Measurements from ENCODE around the gene PNPLA2. TPM values are rescaled to one million over a fixed set of nuclear protein-coding genes. Genes with fewer than 3 reads are reported as not detected.

Gene PNPLA2
- total RNA-seq, 1 experiment from 2014 or later: 66.5 TPM

DNA sequence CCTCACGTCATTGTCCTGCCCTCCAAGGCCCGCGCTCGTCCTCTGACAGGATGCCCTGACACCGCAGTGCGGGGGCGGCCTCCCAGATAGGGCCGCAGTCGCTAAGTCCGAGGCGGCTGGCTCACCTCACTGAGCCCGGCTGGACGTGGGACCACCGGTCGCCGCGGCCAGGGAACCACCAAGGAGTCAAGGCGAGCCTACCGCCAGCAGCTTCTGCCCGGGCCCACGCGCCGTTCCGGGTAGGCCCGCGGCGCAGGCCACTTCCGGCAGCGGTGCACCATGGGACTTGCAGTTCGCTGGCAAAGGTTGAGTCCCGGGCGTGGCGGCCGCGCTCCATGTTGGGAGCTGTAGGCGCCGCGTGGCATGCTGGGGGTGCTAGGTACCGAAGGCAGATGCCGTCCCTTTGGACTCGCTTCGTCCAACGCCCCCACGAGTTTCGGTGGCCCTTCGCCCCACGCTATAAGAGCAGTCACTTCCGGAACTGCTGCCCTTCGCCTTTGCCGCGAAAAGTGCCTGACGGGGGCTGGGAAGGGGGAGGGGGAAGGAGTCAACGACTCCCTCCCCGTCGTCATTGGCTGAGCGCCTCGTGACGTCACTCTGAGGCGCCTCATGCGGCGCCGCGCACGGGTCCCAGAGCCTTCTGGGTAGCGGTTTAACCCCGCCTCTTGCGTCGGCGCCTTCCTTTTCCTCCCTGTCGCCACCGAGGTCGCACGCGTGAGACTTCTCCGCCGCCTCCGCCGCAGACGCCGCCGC, 9.3 kb upstream of the PNPLA2 start, which contains the start of gene RPLP2 (continued):
- TF ChIP-seq ZNF317 (CRISPR knock-in tag; IDR thresholded peaks at IDR 0.05; ENCODE audit: borderline replicate concordance, low read depth) (no peak), ATF1 (CRISPR knock-in tag; IDR thresholded peaks at IDR 0.05) (no peak; the same call in 1 of the 2 replicates), ZNF671 (CRISPR knock-in tag; IDR thresholded peaks at IDR 0.05) (no peak), GABPB1 (CRISPR knock-in tag; IDR thresholded peaks at IDR 0.05) (peak; percentile 90), TP53 (CRISPR knock-in tag; IDR thresholded peaks at IDR 0.05) (no peak), JAZF1 (CRISPR knock-in tag; IDR thresholded peaks at IDR 0.05) (no peak), CREB1 (CRISPR knock-in tag; IDR thresholded peaks at IDR 0.05) (peak; percentile 57), SMAD4 (CRISPR knock-in tag; IDR thresholded peaks at IDR 0.05) (no peak), ZNF532 (CRISPR knock-in tag; IDR thresholded peaks at IDR 0.05; ENCODE audit: borderline replicate concordance) (no peak), SOX15 (CRISPR knock-in tag; IDR thresholded peaks at IDR 0.05) (no peak), HMGXB4 (CRISPR knock-in tag; IDR thresholded peaks at IDR 0.05) (peak; percentile 47; the same call in 1 of the 2 replicates), HMGA2 (CRISPR knock-in tag; IDR thresholded peaks at IDR 0.05) (no peak), FOXP1 (CRISPR knock-in tag; IDR thresholded peaks at IDR 0.05; ENCODE audit: borderline replicate concordance) (peak; percentile 90), ZNF396 (CRISPR knock-in tag; IDR thresholded peaks at IDR 0.05; ENCODE audit: borderline replicate concordance) (no peak), ZNF512 (CRISPR knock-in tag; IDR thresholded peaks at IDR 0.05; ENCODE audit: borderline replicate concordance) (no peak), EMX1 (CRISPR knock-in tag; IDR thresholded peaks at IDR 0.05) (no peak)
- TF ChIP-seq, protein P1, sequence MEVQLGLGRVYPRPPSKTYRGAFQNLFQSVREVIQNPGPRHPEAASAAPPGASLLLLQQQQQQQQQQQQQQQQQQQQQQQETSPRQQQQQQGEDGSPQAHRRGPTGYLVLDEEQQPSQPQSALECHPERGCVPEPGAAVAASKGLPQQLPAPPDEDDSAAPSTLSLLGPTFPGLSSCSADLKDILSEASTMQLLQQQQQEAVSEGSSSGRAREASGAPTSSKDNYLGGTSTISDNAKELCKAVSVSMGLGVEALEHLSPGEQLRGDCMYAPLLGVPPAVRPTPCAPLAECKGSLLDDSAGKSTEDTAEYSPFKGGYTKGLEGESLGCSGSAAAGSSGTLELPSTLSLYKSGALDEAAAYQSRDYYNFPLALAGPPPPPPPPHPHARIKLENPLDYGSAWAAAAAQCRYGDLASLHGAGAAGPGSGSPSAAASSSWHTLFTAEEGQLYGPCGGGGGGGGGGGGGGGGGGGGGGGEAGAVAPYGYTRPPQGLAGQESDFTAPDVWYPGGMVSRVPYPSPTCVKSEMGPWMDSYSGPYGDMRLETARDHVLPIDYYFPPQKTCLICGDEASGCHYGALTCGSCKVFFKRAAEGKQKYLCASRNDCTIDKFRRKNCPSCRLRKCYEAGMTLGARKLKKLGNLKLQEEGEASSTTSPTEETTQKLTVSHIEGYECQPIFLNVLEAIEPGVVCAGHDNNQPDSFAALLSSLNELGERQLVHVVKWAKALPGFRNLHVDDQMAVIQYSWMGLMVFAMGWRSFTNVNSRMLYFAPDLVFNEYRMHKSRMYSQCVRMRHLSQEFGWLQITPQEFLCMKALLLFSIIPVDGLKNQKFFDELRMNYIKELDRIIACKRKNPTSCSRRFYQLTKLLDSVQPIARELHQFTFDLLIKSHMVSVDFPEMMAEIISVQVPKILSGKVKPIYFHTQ (CRISPR knock-in tag; IDR thresholded peaks at IDR 0.05): no peak
- TF ChIP-seq, protein P2, sequence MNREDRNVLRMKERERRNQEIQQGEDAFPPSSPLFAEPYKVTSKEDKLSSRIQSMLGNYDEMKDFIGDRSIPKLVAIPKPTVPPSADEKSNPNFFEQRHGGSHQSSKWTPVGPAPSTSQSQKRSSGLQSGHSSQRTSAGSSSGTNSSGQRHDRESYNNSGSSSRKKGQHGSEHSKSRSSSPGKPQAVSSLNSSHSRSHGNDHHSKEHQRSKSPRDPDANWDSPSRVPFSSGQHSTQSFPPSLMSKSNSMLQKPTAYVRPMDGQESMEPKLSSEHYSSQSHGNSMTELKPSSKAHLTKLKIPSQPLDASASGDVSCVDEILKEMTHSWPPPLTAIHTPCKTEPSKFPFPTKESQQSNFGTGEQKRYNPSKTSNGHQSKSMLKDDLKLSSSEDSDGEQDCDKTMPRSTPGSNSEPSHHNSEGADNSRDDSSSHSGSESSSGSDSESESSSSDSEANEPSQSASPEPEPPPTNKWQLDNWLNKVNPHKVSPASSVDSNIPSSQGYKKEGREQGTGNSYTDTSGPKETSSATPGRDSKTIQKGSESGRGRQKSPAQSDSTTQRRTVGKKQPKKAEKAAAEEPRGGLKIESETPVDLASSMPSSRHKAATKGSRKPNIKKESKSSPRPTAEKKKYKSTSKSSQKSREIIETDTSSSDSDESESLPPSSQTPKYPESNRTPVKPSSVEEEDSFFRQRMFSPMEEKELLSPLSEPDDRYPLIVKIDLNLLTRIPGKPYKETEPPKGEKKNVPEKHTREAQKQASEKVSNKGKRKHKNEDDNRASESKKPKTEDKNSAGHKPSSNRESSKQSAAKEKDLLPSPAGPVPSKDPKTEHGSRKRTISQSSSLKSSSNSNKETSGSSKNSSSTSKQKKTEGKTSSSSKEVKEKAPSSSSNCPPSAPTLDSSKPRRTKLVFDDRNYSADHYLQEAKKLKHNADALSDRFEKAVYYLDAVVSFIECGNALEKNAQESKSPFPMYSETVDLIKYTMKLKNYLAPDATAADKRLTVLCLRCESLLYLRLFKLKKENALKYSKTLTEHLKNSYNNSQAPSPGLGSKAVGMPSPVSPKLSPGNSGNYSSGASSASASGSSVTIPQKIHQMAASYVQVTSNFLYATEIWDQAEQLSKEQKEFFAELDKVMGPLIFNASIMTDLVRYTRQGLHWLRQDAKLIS (CRISPR knock-in tag; IDR thresholded peaks at IDR 0.05; ENCODE audit: borderline replicate concordance): no peak
- TF ChIP-seq, protein P3, sequence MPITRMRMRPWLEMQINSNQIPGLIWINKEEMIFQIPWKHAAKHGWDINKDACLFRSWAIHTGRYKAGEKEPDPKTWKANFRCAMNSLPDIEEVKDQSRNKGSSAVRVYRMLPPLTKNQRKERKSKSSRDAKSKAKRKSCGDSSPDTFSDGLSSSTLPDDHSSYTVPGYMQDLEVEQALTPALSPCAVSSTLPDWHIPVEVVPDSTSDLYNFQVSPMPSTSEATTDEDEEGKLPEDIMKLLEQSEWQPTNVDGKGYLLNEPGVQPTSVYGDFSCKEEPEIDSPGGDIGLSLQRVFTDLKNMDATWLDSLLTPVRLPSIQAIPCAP (CRISPR knock-in tag; IDR thresholded peaks at IDR 0.05): no peak
- TF ChIP-seq, protein P4, sequence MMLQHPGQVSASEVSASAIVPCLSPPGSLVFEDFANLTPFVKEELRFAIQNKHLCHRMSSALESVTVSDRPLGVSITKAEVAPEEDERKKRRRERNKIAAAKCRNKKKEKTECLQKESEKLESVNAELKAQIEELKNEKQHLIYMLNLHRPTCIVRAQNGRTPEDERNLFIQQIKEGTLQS (CRISPR knock-in tag; conservative IDR thresholded peaks at IDR 0.05): no peak
